Prostate gland (tissue), 2 donors: ENCODE measurements around the gene SOX5.

Source experiments
- POLR2A ChIP-seq: fragments of 450-650 bp; IDR thresholded peaks from one replicate; pipeline ENCODE4 v1.6.1; 2016; ENCODE audit warnings: antibody characterized with exemption, mild to moderate bottlenecking
- TF ChIP-seq, protein P1 (sequence below), 4 experiments: fragments of 200-600 bp in 2 of 4; fragments of 450-650 bp in 2 of 4; sonication (generic) in 2 of 4; IDR thresholded peaks; 1 replicate in 3 of 4; 2 replicates in 1 of 4; pipeline ENCODE4 v1.5.1; 2016 to 2019; ENCODE audit warnings: antibody characterized with exemption in 4 of 4, mild to moderate bottlenecking in 2 of 4, moderate library complexity in 2 of 4

- TF ChIP-seq, protein P1, sequence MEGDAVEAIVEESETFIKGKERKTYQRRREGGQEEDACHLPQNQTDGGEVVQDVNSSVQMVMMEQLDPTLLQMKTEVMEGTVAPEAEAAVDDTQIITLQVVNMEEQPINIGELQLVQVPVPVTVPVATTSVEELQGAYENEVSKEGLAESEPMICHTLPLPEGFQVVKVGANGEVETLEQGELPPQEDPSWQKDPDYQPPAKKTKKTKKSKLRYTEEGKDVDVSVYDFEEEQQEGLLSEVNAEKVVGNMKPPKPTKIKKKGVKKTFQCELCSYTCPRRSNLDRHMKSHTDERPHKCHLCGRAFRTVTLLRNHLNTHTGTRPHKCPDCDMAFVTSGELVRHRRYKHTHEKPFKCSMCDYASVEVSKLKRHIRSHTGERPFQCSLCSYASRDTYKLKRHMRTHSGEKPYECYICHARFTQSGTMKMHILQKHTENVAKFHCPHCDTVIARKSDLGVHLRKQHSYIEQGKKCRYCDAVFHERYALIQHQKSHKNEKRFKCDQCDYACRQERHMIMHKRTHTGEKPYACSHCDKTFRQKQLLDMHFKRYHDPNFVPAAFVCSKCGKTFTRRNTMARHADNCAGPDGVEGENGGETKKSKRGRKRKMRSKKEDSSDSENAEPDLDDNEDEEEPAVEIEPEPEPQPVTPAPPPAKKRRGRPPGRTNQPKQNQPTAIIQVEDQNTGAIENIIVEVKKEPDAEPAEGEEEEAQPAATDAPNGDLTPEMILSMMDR (IDR thresholded peaks at IDR 0.05): no peak
- no peak for TF ChIP-seq POLR2A
Measured at GRCh38 chr12:23931176-23931575, 18.3 kb downstream of the SOX5 start.
